Fibroblast of villous mesenchyme (primary cell): Measurements from ENCODE around the gene SLC16A3. TPM values are rescaled to one million over a fixed set of nuclear protein-coding genes. Genes with fewer than 3 reads are reported as not detected.
A peak's percentile ranks its signal among the peaks of the same experiment; 100 is the strongest.

ENCODE experiments used
- DNase-seq: peaks from one replicate; pipeline ENCODE4 v3.0.0-alpha.2; 2010; ENCODE audit warnings: low read depth
- H3K4me3 ChIP-seq: 2 replicates; pipeline ENCODE4 v1.5.1; 2011; ENCODE audit warnings: low read depth, mild to moderate bottlenecking, low read length
- total RNA-seq: library from RNA; depleted of rRNA; stranded (reverse); fragments of >200 nt; gene quantifications from 2 replicates; pipeline ENCODE4 v1.2.3, GENCODE V29; 2012
- TF ChIP-seq, protein P1 (sequence below): IDR thresholded peaks from 2 replicates; pipeline ENCODE4 v1.5.1; 2012; ENCODE audit warnings: low read depth, mild to moderate bottlenecking, low read length; ENCODE audit not compliant: insufficient read depth

SLC16A3 gene
- total RNA-seq, 1 donor = 174 TPM

GRCh38 chr17:82269138-82269881 is 40.5 kb downstream of the SLC16A3 start:
- H3K4me3 ChIP-seq = no peak overlapping the region
- TF ChIP-seq, protein P1, sequence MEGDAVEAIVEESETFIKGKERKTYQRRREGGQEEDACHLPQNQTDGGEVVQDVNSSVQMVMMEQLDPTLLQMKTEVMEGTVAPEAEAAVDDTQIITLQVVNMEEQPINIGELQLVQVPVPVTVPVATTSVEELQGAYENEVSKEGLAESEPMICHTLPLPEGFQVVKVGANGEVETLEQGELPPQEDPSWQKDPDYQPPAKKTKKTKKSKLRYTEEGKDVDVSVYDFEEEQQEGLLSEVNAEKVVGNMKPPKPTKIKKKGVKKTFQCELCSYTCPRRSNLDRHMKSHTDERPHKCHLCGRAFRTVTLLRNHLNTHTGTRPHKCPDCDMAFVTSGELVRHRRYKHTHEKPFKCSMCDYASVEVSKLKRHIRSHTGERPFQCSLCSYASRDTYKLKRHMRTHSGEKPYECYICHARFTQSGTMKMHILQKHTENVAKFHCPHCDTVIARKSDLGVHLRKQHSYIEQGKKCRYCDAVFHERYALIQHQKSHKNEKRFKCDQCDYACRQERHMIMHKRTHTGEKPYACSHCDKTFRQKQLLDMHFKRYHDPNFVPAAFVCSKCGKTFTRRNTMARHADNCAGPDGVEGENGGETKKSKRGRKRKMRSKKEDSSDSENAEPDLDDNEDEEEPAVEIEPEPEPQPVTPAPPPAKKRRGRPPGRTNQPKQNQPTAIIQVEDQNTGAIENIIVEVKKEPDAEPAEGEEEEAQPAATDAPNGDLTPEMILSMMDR = no peak
- DNase-seq = no peak

DNA sequence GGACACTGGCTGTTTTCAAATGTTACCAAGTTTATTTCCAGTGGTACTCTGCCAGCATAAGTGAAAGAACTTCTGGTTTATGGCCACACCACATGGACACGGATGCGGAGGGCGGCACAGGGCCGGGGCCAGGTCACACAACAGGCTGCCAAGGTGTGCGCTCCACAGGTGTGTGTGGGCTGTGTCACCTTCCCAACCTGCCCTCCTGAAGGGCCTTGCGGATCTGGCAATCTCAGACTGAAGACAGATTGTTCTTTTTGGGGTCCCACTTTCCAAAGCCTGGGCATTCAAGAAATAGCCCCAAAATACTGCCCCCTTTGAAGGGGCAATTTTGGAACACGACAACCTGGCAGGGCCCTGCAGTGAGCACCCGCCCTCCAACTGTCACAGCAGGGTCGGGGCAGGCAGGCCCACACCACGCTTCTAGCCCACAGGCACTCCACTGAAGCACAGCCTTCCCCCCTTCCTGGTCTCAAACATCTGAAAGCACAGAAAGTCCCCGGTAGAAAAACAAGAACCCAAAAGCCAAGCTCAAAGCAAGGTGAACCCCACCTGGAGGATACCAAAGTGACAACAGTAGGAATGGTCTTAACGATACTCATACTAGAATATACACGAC is 41.1 kb downstream of the SLC16A3 start:
- no peak overlapping the region for H3K4me3 ChIP-seq
- TF ChIP-seq, protein P1 = no peak
- DNase-seq = no peak

DNA sequence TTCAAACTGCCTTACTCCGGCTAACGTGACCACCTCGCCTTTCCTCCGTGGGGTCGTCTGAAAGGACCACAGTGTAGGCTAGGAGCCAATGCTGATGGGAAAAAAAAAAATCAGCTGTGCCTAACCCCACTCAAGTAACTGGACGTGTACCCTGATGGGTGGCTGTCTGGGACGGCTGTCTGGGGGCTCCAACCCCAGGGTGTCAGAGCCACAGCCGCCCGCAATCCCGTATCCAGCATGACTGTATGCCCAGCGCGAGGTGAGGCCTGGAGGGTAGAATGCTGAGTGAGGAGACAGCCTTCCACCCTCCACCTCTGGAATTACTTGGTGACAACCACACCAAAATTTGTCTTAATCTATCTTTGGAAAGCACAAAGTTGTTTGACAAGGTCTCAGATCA is 41.8 kb downstream of the SLC16A3 start:
- peak overlapping the region; percentile 17 for H3K4me3 ChIP-seq
- DNase-seq = no peak
- TF ChIP-seq, protein P1 = no peak

- TF ChIP-seq, protein P1 = no peak
- no peak for DNase-seq
- H3K4me3 ChIP-seq = peak overlapping the region; percentile 86
These were observed 42.6 kb downstream of the SLC16A3 start for GRCh38 chr17:82271401-82271800.

GRCh38 chr17:82272495-82273326 is 43.9 kb downstream of the SLC16A3 start:
- TF ChIP-seq, protein P1 = no peak
- DNase-seq = peak; percentile 19
- H3K4me3 ChIP-seq = peak overlapping the region; percentile 86

GRCh38 chr17:82273327-82274133 is 44.7 kb downstream of the SLC16A3 start, which contains the start of gene CSNK1D:
CSNK1D (minus strand) TSS chr17:82273700; CDS start chr17:82273381, 319 bp downstream.
- peak; percentile 89 for DNase-seq
- TF ChIP-seq, protein P1 = no peak

More at GRCh38 chr17:82273327-82274133, 44.7 kb downstream of the SLC16A3 start, which contains the start of gene CSNK1D:
- H3K4me3 ChIP-seq = peak within 1 kb of the TSS; percentile 86
